Naive thymus-derived CD4-positive, alpha-beta T cell (primary cell): ENCODE measurements around the gene CD6. TPM values are rescaled to one million over a fixed set of nuclear protein-coding genes. Genes with fewer than 3 reads are reported as not detected.
A peak's percentile ranks its signal among the peaks of the same experiment; 100 is the strongest.
"Not testable (repeated sequence)": the region's sequence is repeated elsewhere in the genome, so short reads cannot be mapped to it uniquely, and the experiment has no call there.

ENCODE experiments used
- ATAC-seq: fragments of 150-1000 bp; cut with Tn5 transposase; 2 replicates; pipeline ENCODE4 v1.10.0; 2021; ENCODE audit warnings: mild to moderate bottlenecking, moderate library complexity
- CTCF ChIA-PET: fragments of 350-600 bp; sonication (Branson Sonifier 250); formaldehyde crosslinking; loops from one replicate; lab custom pipeline; 2021; ENCODE audit warnings: antibody characterized with exemption; lab: Charles Lee
- POLR2A ChIA-PET: fragments of 350-600 bp; sonication (Branson Sonifier 250); formaldehyde crosslinking; loops from one replicate; lab custom pipeline; 2021; ENCODE audit warnings: antibody characterized with exemption, inconsistent platforms; lab: Charles Lee
- DNase-seq, 9 donors: peaks; one replicate each; pipeline versions ENCODE4 v3.0.0 to v3.0.0-alpha.2; 2020 to 2022; ENCODE audit warnings: mixed read lengths in 1 of 9
- H3K27ac ChIP-seq: one replicate; pipeline ENCODE4 v1.7.0; 2013; ENCODE audit warnings: mild to moderate bottlenecking, low read depth, low read length, moderate library complexity
- H3K27me3 ChIP-seq, 2 donors: one replicate each; pipeline ENCODE4 v1.7.0; 2013; ENCODE audit warnings: low read length in 2 of 2, mild to moderate bottlenecking in 2 of 2, moderate library complexity in 2 of 2; ENCODE audit not compliant: control insufficient read depth in 2 of 2, insufficient read depth in 2 of 2
- H3K36me3 ChIP-seq, 3 experiments: 1 replicate in 2 of 3; 2 replicates in 1 of 3; pipeline ENCODE4 v1.7.0; 2013; ENCODE audit warnings: low read length in 3 of 3, mild to moderate bottlenecking in 3 of 3, moderate library complexity in 1 of 3; ENCODE audit not compliant: insufficient read depth in 3 of 3, control insufficient read depth in 2 of 3
- H3K4me1 ChIP-seq, 2 donors: one replicate each; pipeline ENCODE4 v1.7.0; 2013; ENCODE audit warnings: low read length in 2 of 2, mild to moderate bottlenecking in 2 of 2, moderate library complexity in 1 of 2; ENCODE audit not compliant: control insufficient read depth in 2 of 2, insufficient read depth in 2 of 2
- H3K4me3 ChIP-seq: 2 replicates; pipeline ENCODE4 v1.7.0; 2013; ENCODE audit warnings: mild to moderate bottlenecking, low read length
- H3K9me3 ChIP-seq, 3 experiments: 1 replicate in 2 of 3; 2 replicates in 1 of 3; pipeline ENCODE4 v1.7.0; 2013; ENCODE audit warnings: low read length in 3 of 3; ENCODE audit not compliant: control insufficient read depth in 2 of 3
- H3K27ac Mint-ChIP-seq, 9 donors: one replicate each; pipeline ENCODE4 v1.8.0; 2020 to 2022; ENCODE audit warnings: mixed read lengths in 9 of 9, mild to moderate bottlenecking in 8 of 9, moderate library complexity in 5 of 9, inconsistent platforms in 2 of 9
- H3K27me3 Mint-ChIP-seq, 5 donors: one replicate each; pipeline ENCODE4 v1.8.0; 2021 to 2022; ENCODE audit warnings: mixed read lengths in 5 of 5, mild to moderate bottlenecking in 1 of 5
- H3K36me3 Mint-ChIP-seq, 5 donors: one replicate each; pipeline ENCODE4 v1.8.0; 2020 to 2022; ENCODE audit warnings: mixed read lengths in 5 of 5, mild to moderate bottlenecking in 3 of 5, inconsistent platforms in 1 of 5
- H3K4me1 Mint-ChIP-seq, 7 donors: one replicate each; pipeline ENCODE4 v1.8.0; 2020 to 2022; ENCODE audit warnings: mixed read lengths in 7 of 7, mild to moderate bottlenecking in 3 of 7, inconsistent platforms in 1 of 7
- H3K4me3 Mint-ChIP-seq, 10 donors: one replicate each; pipeline ENCODE4 v1.8.0; 2020 to 2022; ENCODE audit warnings: mild to moderate bottlenecking in 10 of 10, mixed read lengths in 10 of 10, moderate library complexity in 6 of 10, inconsistent platforms in 2 of 10
- H3K9me3 Mint-ChIP-seq, 11 donors: one replicate each; pipeline ENCODE4 v1.8.0; 2020 to 2022; ENCODE audit warnings: mixed read lengths in 11 of 11, mild to moderate bottlenecking in 4 of 11, inconsistent platforms in 1 of 11, moderate library complexity in 1 of 11
- intact Hi-C, 2 donors: fragments of 100-400 bp; cut with micrococcal nuclease; formaldehyde crosslinking; loops; one replicate each; pipeline ENCODE4 v1.15.1; 2023
- polyA plus RNA-seq, 2 donors: library from polyadenylated mRNA; unstranded; fragments of 300-500 nt; fragmentation: Illumina TruSeq; gene quantifications; one replicate each; pipeline ENCODE4 v1.2.3, GENCODE V29; 2021
- total RNA-seq, 6 experiments: library from RNA in 5 of 6; stranded (reverse) in 5 of 6; gene quantifications; 1 replicate in 5 of 6; 2 replicates in 1 of 6; pipeline ENCODE4 v1.2.3 and lab custom pipeline; 2021 to 2026

CD6 gene
- total and polyA plus RNA-seq, 7 experiments from 2014 or later = 195 to 653 (median 416) TPM

DNA sequence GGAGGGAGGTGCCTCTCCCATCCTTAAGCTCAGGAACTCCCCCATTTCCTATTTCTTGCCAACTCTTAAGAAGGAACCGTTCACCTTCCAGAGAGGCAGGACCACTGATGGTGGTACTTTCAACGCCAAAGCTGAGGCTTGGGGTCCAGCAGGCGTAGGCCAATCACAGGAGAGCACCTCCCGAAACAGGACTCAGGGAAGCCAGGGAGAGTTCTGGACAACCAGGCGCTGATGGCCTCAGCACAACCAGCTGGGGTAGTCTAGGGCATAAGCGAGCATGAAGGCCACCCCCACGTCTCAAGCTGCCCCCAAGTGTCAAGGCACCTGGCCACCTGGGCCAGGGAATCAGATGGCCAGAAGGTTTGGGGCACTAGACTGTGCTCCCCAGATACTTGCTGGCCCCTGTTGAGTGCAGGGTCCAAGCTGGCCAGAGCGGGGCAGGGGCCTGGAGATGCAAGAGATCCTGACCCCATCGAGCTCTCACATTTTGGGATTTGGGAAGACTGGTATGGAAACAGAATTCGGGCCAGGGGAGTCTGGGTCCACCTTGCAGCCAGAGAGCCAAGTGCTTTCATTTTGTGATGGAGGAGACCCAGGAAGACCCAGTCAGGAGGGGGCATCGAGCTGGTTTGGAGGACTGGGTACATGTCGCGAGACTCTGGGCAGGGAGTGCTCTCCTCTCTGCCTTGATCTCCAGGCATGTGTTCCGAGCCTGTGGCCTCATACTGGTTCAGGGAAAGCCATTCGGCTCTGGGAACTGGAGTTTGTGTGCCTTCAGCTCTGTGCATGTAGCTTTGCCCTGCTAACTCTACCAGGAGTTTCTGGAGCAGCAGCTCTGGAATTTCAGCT lies 926 bp downstream of the CD6 start:
- peaks cover 0 to 29% (median 4%) of the 10 kb centered on the region in 3 experiments for H3K36me3 ChIP-seq
- Mint-ChIP-seq H3K27ac (peak overlapping the region; percentile 91 to 99 (median 96)), H3K27me3 (peaks cover 0 to 6% (median 0%) of the 10 kb centered on the region in 5 donors), H3K9me3 (peaks cover 0 to 4% (median 0%) of the 10 kb centered on the region in 11 donors), H3K4me1 (peaks cover 26 to 44% (median 36%) of the 10 kb centered on the region in 7 donors), H3K4me3 (peak overlapping the region; percentile 92 to 98 (median 96)), H3K36me3 (peaks cover 5 to 42% (median 27%) of the 10 kb centered on the region in 5 donors)
- no peaks in the 10 kb centered on the region for H3K27me3 ChIP-seq
- H3K4me3 ChIP-seq = peak overlapping the region; percentile 83
- no peaks in the 10 kb centered on the region for H3K9me3 ChIP-seq
- CTCF ChIA-PET = interaction anchor here (0.6 to 3.6 kb wide), 7 partner anchors 32 to 430 kb away, joined by 3 to 20 read pairs (median 3); no protein-coding TSS in a partner anchor
- POLR2A ChIA-PET = interaction anchor here (0.6 to 3.1 kb wide), 13 partner anchors 10 to 213 kb away, joined by 3 to 16 read pairs (median 4); partner anchors contain the start of gene SLC15A3
- peak overlapping the region; percentile 96 for H3K27ac ChIP-seq
- DNase-seq = peak in 3 of 9 donors; percentile 41 to 59 (median 58)
- intact Hi-C loops = no loop called here
- peak; percentile 39 for ATAC-seq
- peaks cover 33 to 36% of the 10 kb centered on the region in 2 donors for H3K4me1 ChIP-seq

DNA sequence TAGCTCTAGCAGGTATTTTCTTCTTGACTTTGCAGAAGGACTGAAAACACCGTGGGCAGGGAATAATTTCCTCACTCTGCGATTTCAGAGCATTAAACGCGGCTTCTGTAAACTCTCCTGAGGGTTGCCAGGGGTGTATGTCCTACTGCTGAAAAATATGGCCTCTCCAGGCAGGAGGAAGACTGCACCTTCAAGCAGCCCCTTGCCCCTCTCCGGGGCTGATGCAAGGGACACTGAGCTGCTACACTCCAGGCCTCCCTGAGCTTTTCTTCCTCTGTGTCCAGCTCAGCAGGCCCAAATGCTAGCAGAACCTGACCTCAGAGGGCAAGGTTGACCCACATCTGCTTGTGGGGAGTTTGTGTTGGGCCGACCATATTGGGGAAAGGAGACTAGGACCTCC lies 2.2 kb downstream of the CD6 start:
- no peaks in the 10 kb centered on the region for H3K27me3 ChIP-seq
- H3K27ac Mint-ChIP-seq = peak overlapping the region; percentile 91 to 99 (median 96)
- H3K36me3 ChIP-seq = peaks cover 0 to 36% (median 4%) of the 10 kb centered on the region in 3 experiments
- ChIA-PET POLR2A (interaction anchor here (1.5 kb wide), 1 partner anchor 56 kb away, joined by 4 read pairs; no protein-coding TSS in a partner anchor), CTCF (interaction anchor here (0.7 to 1.2 kb wide), 3 partner anchors 31 to 107 kb away, joined by 3 to 4 read pairs (median 4); no protein-coding TSS in a partner anchor)
- H3K4me3 Mint-ChIP-seq = peak overlapping the region; percentile 92 to 98 (median 96)
- no peaks in the 10 kb centered on the region for H3K27me3 Mint-ChIP-seq
- DNase-seq = no peak
- H3K36me3 Mint-ChIP-seq = peaks cover 5 to 50% (median 37%) of the 10 kb centered on the region in 5 donors
- H3K9me3 Mint-ChIP-seq = no peaks in the 10 kb centered on the region
- peaks cover 46 to 49% of the 10 kb centered on the region in 2 donors for H3K4me1 ChIP-seq
- H3K9me3 ChIP-seq = no peaks in the 10 kb centered on the region
- H3K4me3 ChIP-seq = peak overlapping the region; percentile 83
- intact Hi-C loops = no loop called here
- peak overlapping the region; percentile 96 for H3K27ac ChIP-seq
- ATAC-seq = no peak
- H3K4me1 Mint-ChIP-seq = peaks cover 33 to 55% (median 49%) of the 10 kb centered on the region in 7 donors

DNA sequence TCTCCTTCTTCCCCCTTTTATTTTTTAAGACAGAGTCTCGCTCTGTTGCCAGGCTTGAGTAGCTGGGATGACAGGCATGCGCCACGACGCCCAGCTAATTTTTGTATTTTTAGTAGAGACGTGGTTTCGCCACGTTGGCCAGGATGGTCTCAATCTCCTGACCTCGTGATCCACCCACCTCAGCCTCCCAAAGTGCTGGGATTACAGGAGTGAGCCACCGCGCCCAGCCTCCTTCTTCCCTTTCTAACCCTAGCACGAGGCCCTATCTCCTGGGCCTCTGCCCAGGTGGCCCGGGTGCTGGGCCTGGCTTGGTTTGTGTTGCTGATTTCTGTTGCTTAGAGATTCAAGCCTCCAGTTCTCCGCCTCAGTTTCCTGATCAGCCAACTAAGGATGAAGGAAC lies 2.8 kb downstream of the CD6 start:
- H3K27ac ChIP-seq = peak overlapping the region; percentile 96
- CTCF ChIA-PET = interaction anchor here (1.0 to 1.2 kb wide), 2 partner anchors 30 to 106 kb away, joined by 4 read pairs; no protein-coding TSS in a partner anchor
- H3K9me3 ChIP-seq, H3K9me3 Mint-ChIP-seq, H3K27me3 ChIP-seq, ATAC-seq, H3K27me3 Mint-ChIP-seq, DNase-seq, intact Hi-C loops: not testable (repeated sequence)
- peak overlapping the region; percentile 92 to 98 (median 96) for H3K4me3 Mint-ChIP-seq
- POLR2A ChIA-PET = interaction anchor here (1.2 to 1.5 kb wide), 2 partner anchors 56 to 78 kb away, joined by 3 to 4 read pairs; no protein-coding TSS in a partner anchor
- peaks cover 5 to 51% (median 39%) of the 10 kb centered on the region in 5 donors for H3K36me3 Mint-ChIP-seq
- peaks cover 33 to 61% (median 55%) of the 10 kb centered on the region in 7 donors for H3K4me1 Mint-ChIP-seq
- H3K4me3 ChIP-seq = peak overlapping the region; percentile 83
- peak overlapping the region; percentile 91 to 99 (median 96) for H3K27ac Mint-ChIP-seq
- H3K4me1 ChIP-seq = peaks cover 52 to 55% of the 10 kb centered on the region in 2 donors
- H3K36me3 ChIP-seq = peaks cover 0 to 36% (median 4%) of the 10 kb centered on the region in 3 experiments

DNA sequence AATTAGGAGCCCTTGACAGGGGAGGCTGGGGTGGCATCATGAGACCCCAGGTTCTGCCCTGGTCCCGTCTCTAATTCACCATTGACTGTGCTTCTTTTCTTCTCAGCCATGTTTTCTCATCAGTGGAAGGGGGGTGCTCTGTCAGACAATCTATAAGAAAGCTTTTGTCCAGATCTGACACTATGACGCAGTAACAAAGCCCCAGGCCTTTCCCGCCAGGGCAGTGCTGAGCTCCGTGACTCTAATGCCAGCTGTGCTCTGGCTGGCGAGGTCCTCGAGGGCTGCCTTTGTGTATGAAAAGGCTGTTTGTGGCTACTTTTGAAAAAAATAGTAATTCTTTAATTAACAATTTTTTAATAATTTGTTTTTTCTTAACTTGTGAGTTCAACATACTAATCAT lies 3.2 kb downstream of the CD6 start:
- peak overlapping the region; percentile 96 for H3K27ac ChIP-seq

DNA sequence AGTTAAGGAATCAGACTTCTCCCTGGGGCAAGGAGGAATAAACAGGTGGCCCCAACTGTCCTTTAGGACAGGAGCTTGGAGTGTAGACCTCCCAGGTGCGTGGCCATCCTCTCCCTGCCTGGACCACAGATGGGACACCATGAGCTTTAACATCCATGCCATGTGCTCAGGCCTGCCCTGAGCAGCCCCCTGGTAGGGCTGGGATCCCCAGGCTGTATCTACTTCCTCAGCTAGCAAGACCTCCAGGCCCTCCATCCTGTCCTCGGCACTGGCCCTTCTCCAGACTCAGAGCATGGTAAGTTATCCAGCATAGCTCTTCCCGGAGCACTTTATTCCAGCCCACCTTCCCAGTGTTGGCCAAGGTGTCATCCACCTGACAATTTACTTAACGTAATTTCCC lies 5.7 kb downstream of the CD6 start:
- Histone ChIP-seq H3K27ac (peak overlapping the region; percentile 96), H3K36me3 (peaks cover 7 to 43% (median 7%) of the 10 kb centered on the region in 3 experiments), H3K9me3 (no peaks in the 10 kb centered on the region), H3K4me1 (peaks cover 64 to 68% of the 10 kb centered on the region in 2 donors), H3K27me3 (no peaks in the 10 kb centered on the region), H3K4me3 (peak overlapping the region; percentile 38)
- intact Hi-C loops = no loop called here
- DNase-seq (no peak), ATAC-seq (no peak)
- no peaks in the 10 kb centered on the region for H3K27me3 Mint-ChIP-seq
- peaks cover 5 to 62% (median 41%) of the 10 kb centered on the region in 5 donors for H3K36me3 Mint-ChIP-seq
- H3K4me1 Mint-ChIP-seq = peaks cover 27 to 73% (median 65%) of the 10 kb centered on the region in 7 donors
- ChIA-PET POLR2A (interaction anchor here (0.6 to 1.7 kb wide), 10 partner anchors 27 to 139 kb away, joined by 3 to 6 read pairs (median 3); no protein-coding TSS in a partner anchor), CTCF (interaction anchor here (0.7 to 1.3 kb wide), 4 partner anchors 10 to 75 kb away, joined by 3 to 4 read pairs (median 4); no protein-coding TSS in a partner anchor)
- H3K9me3 Mint-ChIP-seq = peaks cover 0 to 2% (median 0%) of the 10 kb centered on the region in 11 donors
- peak overlapping the region; percentile 91 to 100 (median 94) for H3K27ac Mint-ChIP-seq
- H3K4me3 Mint-ChIP-seq = peak overlapping the region; percentile 79 to 98 (median 89)

More for the DNA sequence above, 3.2 kb downstream of the CD6 start:
- no peaks in the 10 kb centered on the region for H3K9me3 ChIP-seq
- Mint-ChIP-seq H3K9me3 (peaks cover 0 to 1% (median 0%) of the 10 kb centered on the region in 11 donors), H3K27ac (peak overlapping the region; percentile 91 to 99 (median 96)), H3K27me3 (no peaks in the 10 kb centered on the region), H3K4me1 (peaks cover 33 to 65% (median 59%) of the 10 kb centered on the region in 7 donors), H3K4me3 (peak overlapping the region; percentile 92 to 98 (median 96)), H3K36me3 (peaks cover 5 to 52% (median 40%) of the 10 kb centered on the region in 5 donors)
- H3K27me3 ChIP-seq = no peaks in the 10 kb centered on the region
- CTCF ChIA-PET = interaction anchor here (1.0 to 1.2 kb wide), 2 partner anchors 30 to 106 kb away, joined by 4 read pairs; no protein-coding TSS in a partner anchor
- POLR2A ChIA-PET = interaction anchor here (0.8 to 1.5 kb wide), 4 partner anchors 55 to 128 kb away, joined by 3 to 4 read pairs (median 4); no protein-coding TSS in a partner anchor
- H3K4me3 ChIP-seq = peak overlapping the region; percentile 83
- H3K36me3 ChIP-seq = peaks cover 0 to 38% (median 4%) of the 10 kb centered on the region in 3 experiments
- DNase-seq = no peak
- H3K4me1 ChIP-seq = peaks cover 56 to 59% of the 10 kb centered on the region in 2 donors
- ATAC-seq = no peak
- intact Hi-C loops = no loop called here

DNA sequence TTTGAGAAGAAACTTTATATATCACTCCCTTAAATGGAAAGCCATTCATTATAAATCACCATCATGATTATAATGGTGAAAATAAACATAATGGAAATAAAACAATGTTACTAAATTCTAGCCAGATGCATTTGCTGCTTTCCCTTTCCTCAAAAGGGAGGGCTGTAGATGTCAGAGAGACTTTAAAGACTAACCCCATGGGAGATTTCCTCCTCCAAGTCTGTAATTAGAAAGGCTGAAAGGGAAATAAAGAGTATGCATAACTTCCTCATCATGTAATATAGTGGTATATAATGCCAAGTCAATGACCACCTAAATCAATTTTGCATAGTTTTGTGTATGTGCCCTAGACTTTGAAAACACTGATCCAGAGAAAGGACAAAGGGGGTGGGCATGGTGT lies 6.4 kb downstream of the CD6 start:
- peak overlapping the region; percentile 96 for H3K27ac ChIP-seq
- peaks cover 7 to 37% (median 7%) of the 10 kb centered on the region in 3 experiments for H3K36me3 ChIP-seq
- Mint-ChIP-seq H3K4me1 (peaks cover 30 to 79% (median 71%) of the 10 kb centered on the region in 7 donors), H3K27me3 (no peaks in the 10 kb centered on the region), H3K9me3 (peaks cover 0 to 2% (median 0%) of the 10 kb centered on the region in 11 donors), H3K4me3 (peak overlapping the region; percentile 79 to 98 (median 89)), H3K27ac (peak overlapping the region; percentile 91 to 100 (median 94)), H3K36me3 (peaks cover 5 to 63% (median 41%) of the 10 kb centered on the region in 5 donors)
- no peaks in the 10 kb centered on the region for H3K9me3 ChIP-seq
- peak overlapping the region; percentile 48 for H3K4me3 ChIP-seq
- CTCF ChIA-PET = no interaction called here
- no peaks in the 10 kb centered on the region for H3K27me3 ChIP-seq
- ATAC-seq (no peak), DNase-seq (no peak)
- POLR2A ChIA-PET = interaction anchor here (1.0 to 1.9 kb wide), 7 partner anchors 64 to 145 kb away, joined by 3 to 8 read pairs (median 5); no protein-coding TSS in a partner anchor
- H3K4me1 ChIP-seq = peaks cover 64 to 74% of the 10 kb centered on the region in 2 donors
- intact Hi-C loops = loop anchor here (1.0 to 2.0 kb wide), 3 partner anchors 8 to 71 kb away; no protein-coding TSS in a partner anchor
